HepG2 (cell line): ENCODE data around the gene IQGAP2. TPM values are rescaled to one million over a fixed set of nuclear protein-coding genes. Genes with fewer than 3 reads are reported as not detected.

Source experiments
- ATAC-seq: fragments of 200-7000 bp; cut with Tn5 transposase; 3 replicates; pipeline ENCODE4 v1.9.1; 2020; ENCODE audit warnings: mild to moderate bottlenecking, moderate library complexity
- BruUV-seq: library from RNA; stranded (reverse); fragments of 400-500 nt; replicated peaks from 2 replicates; lab custom pipeline; 2021; lab: Mats Ljungman, UMichigan
- CTCF ChIA-PET: fragments of 300-600 bp; formaldehyde crosslinking; extraction: SDS; loops from one replicate; lab custom pipeline; 2021; ENCODE audit warnings: low total read pairs, inconsistent platforms, low intra/inter-chr PET ratio; lab: Yijun Ruan, JAX
- POLR2A ChIA-PET: fragments of 350-600 bp; sonication (Branson Sonifier 250); formaldehyde crosslinking; loops from one replicate; lab custom pipeline; 2020; ENCODE audit warnings: antibody characterized with exemption, inconsistent platforms; lab: Yijun Ruan, JAX
- DNase-seq: peaks from one replicate; pipeline ENCODE4 v3.0.0-alpha.2; 2015; ENCODE audit warnings: low spot score
- FAIRE-seq: peaks from 3 replicates; lab custom pipeline; 2011; peaks lifted over from hg19 to GRCh38; lab: Jason Lieb, UNC
- H2AFZ ChIP-seq: one replicate; pipeline ENCODE4 v1.6.1; 2011; ENCODE audit warnings: low read length, inconsistent platforms
- H3K27ac ChIP-seq: fragments of 300-600 bp; 3 replicates; pipeline ENCODE4 v1.8.0; 2011; ENCODE audit warnings: mixed run types, mild to moderate bottlenecking, mixed read lengths, low read length, inconsistent platforms; ENCODE audit not compliant: insufficient read depth; ENCODE audit errors: extremely low read length
- H3K27me3 ChIP-seq, 2 experiments: fragments of 200-600 bp in 1 of 2; 2 replicates in 1 of 2; 3 replicates in 1 of 2; pipeline versions ENCODE4 v1.6.0 to v1.8.0; 2011; ENCODE audit warnings: low read length in 2 of 2, mild to moderate bottlenecking in 2 of 2, moderate library complexity in 2 of 2, inconsistent platforms in 1 of 2; ENCODE audit not compliant: insufficient read depth in 2 of 2, control insufficient read depth in 1 of 2
- H3K36me3 ChIP-seq, 2 experiments: fragments of 200-600 bp in 1 of 2; replicated peaks in 1 of 2; 2 replicates in 1 of 2; 3 replicates in 1 of 2; pipeline versions ENCODE4 v1.5.1 to v1.8.0; 2011; ENCODE audit warnings: low read length in 2 of 2, inconsistent platforms in 1 of 2; ENCODE audit not compliant: insufficient read depth in 2 of 2, control insufficient read depth in 1 of 2
- H3K4me1 ChIP-seq: 2 replicates; pipeline ENCODE4 v1.5.1; 2012; ENCODE audit warnings: low read length, inconsistent platforms; ENCODE audit not compliant: insufficient read depth
- H3K4me2 ChIP-seq: 2 replicates; pipeline ENCODE4 v1.6.0; 2011; ENCODE audit warnings: low read depth, low read length, inconsistent platforms
- H3K4me3 ChIP-seq, 3 experiments: fragments of 200-600 bp in 1 of 3; sonication (generic), shearing (Covaris generic) in 1 of 3; replicated peaks in 1 of 3; 2 replicates each; pipeline ENCODE4 v1.5.1; 2011 to 2016; ENCODE audit warnings: low read length in 3 of 3, inconsistent platforms in 2 of 3, low read depth in 2 of 3, mild to moderate bottlenecking in 2 of 3, control low read depth in 1 of 3, mixed read lengths in 1 of 3; ENCODE audit not compliant: insufficient read depth in 1 of 3
- H3K79me2 ChIP-seq: one replicate; pipeline ENCODE4 v1.6.1; 2011; ENCODE audit warnings: low read length, inconsistent platforms; ENCODE audit not compliant: insufficient read depth
- H3K9ac ChIP-seq: 2 replicates; pipeline ENCODE4 v1.6.0; 2011; ENCODE audit warnings: mild to moderate bottlenecking, low read depth, low read length, inconsistent platforms; ENCODE audit not compliant: insufficient read depth
- H3K9me3 ChIP-seq: 2 replicates; pipeline ENCODE4 v1.5.1; 2012; ENCODE audit warnings: mild to moderate bottlenecking, low read length
- H4K20me1 ChIP-seq: 2 replicates; pipeline ENCODE4 v1.6.0; 2011; ENCODE audit warnings: inconsistent platforms, mild to moderate bottlenecking, low read length, moderate library complexity; ENCODE audit not compliant: insufficient read depth
- BORCS8-MEF2B ChIP-seq: sonication (generic); formaldehyde crosslinking; IDR thresholded peaks from 2 replicates; pipeline ENCODE4 v1.8.0; 2022; ENCODE audit warnings: mild to moderate bottlenecking, missing genetic modification reagents
- ELF3 ChIP-seq: IDR thresholded peaks from 2 replicates; pipeline ENCODE4 v1.6.1; 2016; ENCODE audit warnings: missing genetic modification reagents, missing compliant biosample characterization
- KDM3A ChIP-seq: IDR thresholded peaks from 2 replicates; pipeline ENCODE4 v1.6.1; 2018; ENCODE audit warnings: low read depth, missing compliant biosample characterization
- RARA ChIP-seq: IDR thresholded peaks from 2 replicates; pipeline ENCODE4 v1.6.1; 2016; ENCODE audit warnings: missing genetic modification reagents, missing compliant biosample characterization
- ZNF33B ChIP-seq: sonication (generic); formaldehyde crosslinking; IDR thresholded peaks from 2 replicates; pipeline ENCODE4 v1.5.1; 2020; ENCODE audit warnings: mild to moderate bottlenecking, missing genetic modification reagents
- WGBS: methylation state at CpG from one replicate; pipeline ENCODE4 v1.1.6; 2017; ENCODE audit warnings: low lambda C conversion rate; 5-methylcytosine and 5-hydroxymethylcytosine counted together
- in situ Hi-C: cut with HindIII; loops from 2 replicates; pipeline ENCODE4 v1.10.0; 2017; ENCODE audit warnings: low pct_unique_long_range_greater_than_20kb; ENCODE audit not compliant: extremely low pct_ligation_motif_present
- intact Hi-C: fragments of 100-400 bp; cut with micrococcal nuclease; formaldehyde crosslinking; loops from one replicate; pipeline ENCODE4 v1.10.0; 2022; ENCODE audit not compliant: unreplicated experiment
- polyA plus RNA-seq, 8 experiments: library from polyadenylated mRNA; depleted of rRNA in 3 of 8; stranded (reverse) in 7 of 8; unstranded in 1 of 8; fragments of >200 nt; fragmentation: Illumina TruSeq in 4 of 8; extraction: Trizol in 4 of 8; gene quantifications; 2 replicates each; pipeline versions ENCODE4 v1.2.1 to v1.2.3, GENCODE V29; 2011 to 2016; ENCODE audit warnings: low read depth in 4 of 8, missing spikeins in 1 of 8, mixed read lengths in 1 of 8; ENCODE audit not compliant: insufficient read depth in 1 of 8
- total RNA-seq, 5 experiments: library from RNA; depleted of rRNA; stranded (reverse); fragments of >200 nt; fragmentation: Illumina TruSeq; extraction: Trizol; gene quantifications; 2 replicates each; pipeline ENCODE4 v1.2.3, GENCODE V29; 2016; ENCODE audit warnings: low read depth in 1 of 5

IQGAP2 gene
- total and polyA plus RNA-seq, 2 of the 13 experiments (the other 11 are each of a cell fraction or from before 2014, with no cell fraction given), result 35.2 to 83.3 TPM

GRCh38 chr5:76695346-76695745, 292.3 kb downstream of the IQGAP2 start:
- Histone ChIP-seq H3K9ac (no peak overlapping the region), H3K4me1 (peaks cover 10% of the 10 kb centered on the region), H3K27ac (no peak overlapping the region), H3K9me3 (no peaks in the 10 kb centered on the region), H2AFZ (no peak overlapping the region), H3K4me2 (no peak overlapping the region), H3K27me3 (no peaks in the 10 kb centered on the region), H3K79me2 (no peaks in the 10 kb centered on the region), H4K20me1 (no peaks in the 10 kb centered on the region)
- FAIRE-seq (no peak), DNase-seq (no peak)
- WGBS, result 98% methylated on average over 6 of the region's 6 CpGs
- no TSS peak for BruUV-seq
- ChIA-PET POLR2A (no interaction called here), CTCF (no interaction called here)
- no peak for TF ChIP-seq ELF3 (CRISPR knock-in tag)
- TF ChIP-seq, all 625 proteins: peak for 0
- ATAC-seq, result no peak
- intact Hi-C loops (no loop called here), in situ Hi-C loops (no loop called here)
- Histone ChIP-seq H3K4me3 (no peak overlapping the region), H3K36me3 (peaks cover 5 to 40% of the 10 kb centered on the region in 2 experiments)

- Histone ChIP-seq H3K27me3 (no peaks in the 10 kb centered on the region), H3K9ac (no peak overlapping the region), H4K20me1 (no peaks in the 10 kb centered on the region), H2AFZ (no peak overlapping the region), H3K4me3 (no peak overlapping the region), H3K4me1 (peaks cover 3% of the 10 kb centered on the region), H3K27ac (no peak overlapping the region), H3K9me3 (no peaks in the 10 kb centered on the region), H3K36me3 (peaks cover 8 to 49% of the 10 kb centered on the region in 2 experiments), H3K4me2 (no peak overlapping the region), H3K79me2 (no peaks in the 10 kb centered on the region)
- in situ Hi-C loops (no loop called here), intact Hi-C loops (no loop called here)
- ChIA-PET POLR2A (no interaction called here), CTCF (no interaction called here)
- FAIRE-seq (no peak), DNase-seq (no peak), ATAC-seq (no peak)
- BruUV-seq, result no TSS peak
- WGBS, result 98% methylated on average over 1 of the region's 1 CpG
- TF ChIP-seq BORCS8-MEF2B (CRISPR knock-in tag) (no peak), ZNF33B (CRISPR knock-in tag) (no peak), RARA (CRISPR knock-in tag) (no peak), KDM3A (CRISPR knock-in tag) (no peak)
These were observed 293.2 kb downstream of the IQGAP2 start for GRCh38 chr5:76696251-76696650.
